CD14-positive monocyte (primary cell): ENCODE measurements around the gene HOXD11. TPM values are rescaled to one million over a fixed set of nuclear protein-coding genes. Genes with fewer than 3 reads are reported as not detected.
A peak's percentile ranks its signal among the peaks of the same experiment; 100 is the strongest.

Source experiments
- DNase-seq, 3 donors: peaks; one replicate each; pipeline ENCODE4 v3.0.0-alpha.2; 2011 to 2022
- H2AFZ ChIP-seq: 2 replicates; pipeline ENCODE4 v1.6.0; 2012; ENCODE audit warnings: mild to moderate bottlenecking, low read depth, low read length, inconsistent platforms; ENCODE audit not compliant: insufficient read depth, poor library complexity, severe bottlenecking
- H3K27ac ChIP-seq, 2 donors: 1 replicate in 1 of 2; 2 replicates in 1 of 2; pipeline ENCODE4 v1.5.1; 2012 to 2013; ENCODE audit warnings: low read length in 2 of 2, control low read depth in 1 of 2, inconsistent platforms in 1 of 2, low read depth in 1 of 2, mild to moderate bottlenecking in 1 of 2
- H3K27me3 ChIP-seq, 2 donors: one replicate each; pipeline versions ENCODE4 v1.6.0 to v1.6.1; 2011 to 2013; ENCODE audit warnings: low read length in 2 of 2; ENCODE audit not compliant: control insufficient read depth in 2 of 2, insufficient read depth in 2 of 2
- H3K36me3 ChIP-seq, 2 donors: replicated peaks in 1 of 2; 1 replicate in 1 of 2; 2 replicates in 1 of 2; pipeline versions ENCODE4 v1.5.1 to v1.6.1; 2012 to 2013; ENCODE audit warnings: low read length in 2 of 2, control low read depth in 1 of 2, inconsistent platforms in 1 of 2, mild to moderate bottlenecking in 1 of 2; ENCODE audit not compliant: insufficient read depth in 2 of 2, control insufficient read depth in 1 of 2
- H3K4me1 ChIP-seq, 2 donors: 1 replicate in 1 of 2; 2 replicates in 1 of 2; pipeline versions ENCODE4 v1.5.1 to v1.6.1; 2012 to 2013; ENCODE audit warnings: low read length in 2 of 2, control low read depth in 1 of 2, inconsistent platforms in 1 of 2, mild to moderate bottlenecking in 1 of 2, moderate library complexity in 1 of 2; ENCODE audit not compliant: insufficient read depth in 2 of 2, control insufficient read depth in 1 of 2
- H3K4me2 ChIP-seq: replicated peaks from 2 replicates; pipeline ENCODE3; 2012; ENCODE audit warnings: low read length, moderate library complexity, mild to moderate bottlenecking; ENCODE audit not compliant: poor library complexity, severe bottlenecking; ENCODE audit errors: extremely low read depth
- H3K4me3 ChIP-seq, 3 experiments: fragments of 200-600 bp in 1 of 3; sonication (generic) in 1 of 3; replicated peaks in 1 of 3; 1 replicate in 2 of 3; 2 replicates in 1 of 3; pipeline ENCODE4 v1.5.1; 2011 to 2013; ENCODE audit warnings: low read length in 3 of 3, mild to moderate bottlenecking in 3 of 3, control low read depth in 2 of 3, low read depth in 2 of 3, inconsistent platforms in 1 of 3, moderate library complexity in 1 of 3
- H3K79me2 ChIP-seq: 2 replicates; pipeline ENCODE4 v1.6.0; 2012; ENCODE audit warnings: mild to moderate bottlenecking, control low read depth, inconsistent platforms, low read length, moderate library complexity; ENCODE audit not compliant: insufficient read depth
- H3K9ac ChIP-seq: 2 replicates; pipeline ENCODE4 v1.6.0; 2017; ENCODE audit warnings: low read length, mild to moderate bottlenecking; ENCODE audit not compliant: insufficient read depth, poor library complexity, severe bottlenecking
- H3K9me3 ChIP-seq, 2 donors: replicated peaks in 1 of 2; 1 replicate in 1 of 2; 2 replicates in 1 of 2; pipeline versions ENCODE4 v1.5.1 to v1.6.1; 2012 to 2013; ENCODE audit warnings: low read length in 2 of 2, control low read depth in 1 of 2; ENCODE audit not compliant: control insufficient read depth in 1 of 2, insufficient read depth in 1 of 2
- H4K20me1 ChIP-seq: 2 replicates; pipeline ENCODE4 v1.6.0; 2012; ENCODE audit warnings: mild to moderate bottlenecking, low read length, control low read depth, moderate library complexity; ENCODE audit not compliant: insufficient read depth
- H3K27ac Mint-ChIP-seq, 7 donors: one replicate each; pipeline ENCODE4 v1.8.0; 2020; ENCODE audit warnings: mild to moderate bottlenecking in 7 of 7, mixed read lengths in 7 of 7, moderate library complexity in 6 of 7, inconsistent platforms in 2 of 7
- H3K27me3 Mint-ChIP-seq, 3 donors: one replicate each; pipeline ENCODE4 v1.8.0; 2021 to 2022; ENCODE audit warnings: low read depth in 3 of 3, mild to moderate bottlenecking in 3 of 3, mixed read lengths in 3 of 3, moderate library complexity in 3 of 3, inconsistent platforms in 1 of 3
- H3K36me3 Mint-ChIP-seq, 2 donors: one replicate each; pipeline ENCODE4 v1.8.0; 2020; ENCODE audit warnings: mixed read lengths in 2 of 2, inconsistent platforms in 1 of 2, mild to moderate bottlenecking in 1 of 2
- H3K4me1 Mint-ChIP-seq: one replicate; pipeline ENCODE4 v1.8.0; 2020; ENCODE audit warnings: mild to moderate bottlenecking, mixed read lengths
- H3K4me3 Mint-ChIP-seq, 2 donors: one replicate each; pipeline ENCODE4 v1.8.0; 2020; ENCODE audit warnings: mild to moderate bottlenecking in 2 of 2, mixed read lengths in 2 of 2, moderate library complexity in 1 of 2
- H3K9me3 Mint-ChIP-seq, 7 donors: one replicate each; pipeline ENCODE4 v1.8.0; 2020 to 2022; ENCODE audit warnings: mixed read lengths in 7 of 7, mild to moderate bottlenecking in 6 of 7, moderate library complexity in 6 of 7, inconsistent platforms in 2 of 7
- WGBS: methylation state at CpG from one replicate; pipeline ENCODE4 v1.1.5; 2013; ENCODE audit warnings: missing lambda C conversion rate; ENCODE audit not compliant: insufficient coverage; 5-methylcytosine and 5-hydroxymethylcytosine counted together
- intact Hi-C, 2 donors: fragments of 100-400 bp; cut with micrococcal nuclease; formaldehyde crosslinking; loops; one replicate each; pipeline versions ENCODE4 v1.15.0 to v1.15.1; 2023
- polyA plus RNA-seq, 3 donors: library from polyadenylated mRNA; depleted of rRNA in 1 of 3; unstranded in 2 of 3; stranded (reverse) in 1 of 3; fragments of 300-500 nt in 2 of 3; fragments of >200 nt in 1 of 3; fragmentation: Illumina TruSeq in 2 of 3; gene quantifications; 1 replicate in 2 of 3; 2 replicates in 1 of 3; pipeline ENCODE4 v1.2.3, GENCODE V29; 2012 to 2021
- TF ChIP-seq, protein P1 (sequence below): fragments of 200-600 bp; IDR thresholded peaks from one replicate; pipeline ENCODE4 v1.8.0; 2022; ENCODE audit warnings: antibody characterized with exemption, mild to moderate bottlenecking

HOXD11 gene
- polyA plus RNA-seq, 3 donors = not detected

DNA sequence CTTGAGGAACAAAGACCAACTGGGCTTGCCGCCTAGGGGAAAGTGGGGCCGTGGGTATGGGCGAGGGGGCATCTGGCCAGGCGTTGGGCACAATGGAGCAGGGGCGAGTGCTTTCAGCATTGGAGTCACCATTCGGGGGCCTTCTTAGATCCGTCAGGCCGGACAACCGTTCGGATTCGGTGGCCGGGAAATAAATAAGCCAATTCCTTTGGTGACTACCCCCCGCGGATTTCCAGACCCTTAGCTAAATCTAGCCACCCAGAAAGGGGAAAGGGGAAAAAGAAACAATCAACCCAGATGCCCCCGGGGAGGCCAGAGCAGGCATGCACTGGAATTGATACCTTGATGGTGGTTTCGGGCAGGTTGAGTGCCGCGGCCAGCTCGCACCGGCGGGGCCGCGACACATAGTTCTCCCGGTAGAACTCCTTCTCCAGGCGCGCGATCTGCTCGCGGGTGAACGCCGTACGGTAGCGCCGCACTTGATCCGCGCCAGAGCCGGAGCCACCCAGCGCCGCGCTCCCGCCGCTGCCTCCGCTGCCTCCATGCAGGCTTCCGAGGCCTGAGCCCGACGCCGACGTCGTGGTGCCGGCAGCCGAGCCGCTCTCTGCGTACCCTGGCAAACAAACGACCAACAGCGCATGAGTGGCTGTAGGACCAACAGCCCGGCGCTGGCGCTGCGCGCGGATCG lies 25.1 kb upstream of the HOXD11 start:
- TF ChIP-seq, protein P1, sequence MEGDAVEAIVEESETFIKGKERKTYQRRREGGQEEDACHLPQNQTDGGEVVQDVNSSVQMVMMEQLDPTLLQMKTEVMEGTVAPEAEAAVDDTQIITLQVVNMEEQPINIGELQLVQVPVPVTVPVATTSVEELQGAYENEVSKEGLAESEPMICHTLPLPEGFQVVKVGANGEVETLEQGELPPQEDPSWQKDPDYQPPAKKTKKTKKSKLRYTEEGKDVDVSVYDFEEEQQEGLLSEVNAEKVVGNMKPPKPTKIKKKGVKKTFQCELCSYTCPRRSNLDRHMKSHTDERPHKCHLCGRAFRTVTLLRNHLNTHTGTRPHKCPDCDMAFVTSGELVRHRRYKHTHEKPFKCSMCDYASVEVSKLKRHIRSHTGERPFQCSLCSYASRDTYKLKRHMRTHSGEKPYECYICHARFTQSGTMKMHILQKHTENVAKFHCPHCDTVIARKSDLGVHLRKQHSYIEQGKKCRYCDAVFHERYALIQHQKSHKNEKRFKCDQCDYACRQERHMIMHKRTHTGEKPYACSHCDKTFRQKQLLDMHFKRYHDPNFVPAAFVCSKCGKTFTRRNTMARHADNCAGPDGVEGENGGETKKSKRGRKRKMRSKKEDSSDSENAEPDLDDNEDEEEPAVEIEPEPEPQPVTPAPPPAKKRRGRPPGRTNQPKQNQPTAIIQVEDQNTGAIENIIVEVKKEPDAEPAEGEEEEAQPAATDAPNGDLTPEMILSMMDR = no peak
- intact Hi-C loops = loop anchor here in 1 of 2 donors (5.0 kb wide), 1 partner anchor 40 kb away; the partner anchor contains the start of gene HOXD9
- Mint-ChIP-seq H3K27me3 (peaks cover 86 to 96% (median 92%) of the 10 kb centered on the region in 3 donors), H3K4me1 (peaks cover 32% of the 10 kb centered on the region), H3K36me3 (peaks cover 8 to 16% of the 10 kb centered on the region in 2 donors), H3K4me3 (peak overlapping the region in 1 of 2 donors; percentile 85), H3K27ac (no peak overlapping the region), H3K9me3 (peaks cover 10 to 55% (median 36%) of the 10 kb centered on the region in 7 donors)
- Histone ChIP-seq H3K4me3 (no peak overlapping the region), H2AFZ (no peak overlapping the region), H3K79me2 (no peaks in the 10 kb centered on the region), H3K9ac (no peak overlapping the region), H3K36me3 (no peaks in the 10 kb centered on the region), H3K27ac (no peak overlapping the region), H3K27me3 (peaks cover 91 to 96% of the 10 kb centered on the region in 2 donors), H3K4me2 (no peak overlapping the region), H3K9me3 (peaks cover 8 to 80% of the 10 kb centered on the region in 2 donors), H4K20me1 (no peaks in the 10 kb centered on the region), H3K4me1 (peaks cover 0 to 20% of the 10 kb centered on the region in 2 donors)
- 5% methylated on average over 54 of the region's 62 CpGs for WGBS
- no peak for DNase-seq

DNA sequence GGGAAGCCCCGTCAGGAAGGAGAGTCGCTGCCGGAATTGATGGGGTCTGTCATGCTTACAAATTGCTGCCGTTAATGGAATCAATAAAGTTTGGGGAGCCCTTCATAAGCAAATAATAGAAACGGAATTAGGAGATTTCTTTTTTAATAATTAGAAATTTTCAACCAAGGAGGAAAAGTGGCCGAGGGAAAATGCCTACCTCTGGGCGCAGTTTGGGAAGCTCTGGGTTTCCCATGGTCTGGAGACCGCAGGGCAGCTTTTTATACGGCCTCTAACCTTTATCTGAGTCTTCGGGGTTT lies 24.6 kb upstream of the HOXD11 start:
- H3K9me3 ChIP-seq = peaks cover 8 to 85% of the 10 kb centered on the region in 2 donors

More for the DNA sequence above, 24.6 kb upstream of the HOXD11 start:
- intact Hi-C loops = loop anchor here in 1 of 2 donors (5.0 kb wide), 1 partner anchor 40 kb away; the partner anchor contains the start of gene HOXD9
- peaks cover 32% of the 10 kb centered on the region for H3K4me1 Mint-ChIP-seq
- Histone ChIP-seq H3K27me3 (peaks cover 91 to 96% of the 10 kb centered on the region in 2 donors), H2AFZ (no peak overlapping the region), H3K79me2 (no peaks in the 10 kb centered on the region), H3K4me1 (peaks cover 0 to 20% of the 10 kb centered on the region in 2 donors), H3K4me3 (no peak overlapping the region), H3K4me2 (no peak overlapping the region), H3K9ac (no peak overlapping the region), H3K27ac (no peak overlapping the region), H4K20me1 (no peaks in the 10 kb centered on the region), H3K36me3 (no peaks in the 10 kb centered on the region)
- WGBS = 0% methylated on average over 1 of the region's 10 CpGs
- TF ChIP-seq, protein P1 = no peak
- DNase-seq = no peak
- H3K36me3 Mint-ChIP-seq = peaks cover 8 to 19% of the 10 kb centered on the region in 2 donors
- H3K9me3 Mint-ChIP-seq = peaks cover 10 to 59% (median 36%) of the 10 kb centered on the region in 7 donors
- H3K27ac Mint-ChIP-seq = no peak overlapping the region
- H3K27me3 Mint-ChIP-seq = peaks cover 91 to 96% (median 92%) of the 10 kb centered on the region in 3 donors
- peak overlapping the region in 1 of 2 donors; percentile 85 for H3K4me3 Mint-ChIP-seq
